Heart left ventricle (tissue), 13 donors: ENCODE measurements around the gene NGLY1.

Experiments
- POLR2A ChIP-seq, 2 donors: fragments of 450-650 bp; IDR thresholded peaks; one replicate each; pipeline ENCODE4 v1.6.1; 2017; ENCODE audit warnings: antibody characterized with exemption in 2 of 2, mild to moderate bottlenecking in 2 of 2, moderate library complexity in 2 of 2
- TF ChIP-seq, protein P1 (sequence below), 12 donors: fragments of 200-600 bp; sonication (generic) in 4 of 12; IDR thresholded peaks; one replicate each; pipeline versions ENCODE4 v1.5.0 to v1.8.0; 2018 to 2022; ENCODE audit warnings: antibody characterized with exemption in 12 of 12, mild to moderate bottlenecking in 5 of 12
- donor health status: ischemic (EF 13 %, LVEDD 7.1; RV severe dilation, severe dysfunction).
- donor health status: DM: no; HTN: yes; CAD: no.
- donor health status: DM: no; HTN: no; CAD: no.
- donor health status: ischemic (EF 25% LVEDD 6.9; RV normal size, moderate dysfunction).
- donor health status: ischemic (EF 25% LVEDD 5.7; RV mildly dilated, moderate dysfunction).
- donor health status: ischemic (EF 35%, LVEDD 5.7; RV mildly dilated, moderate dysfunction).
- donor health status: nonischemic (EF 11% LVEDD 7.7; RV severe dilation, severe dysfunction).
- donor health status: DM: yes; HTN: yes; CAD: no.
- donor health status: PGD.
- donor health status: ischemic (EF 29% LVEDD 5.4; RV normal size, mild dysfunction).
- donor health status: nonischemic (EF 23%, LVEDD 6.1; RV moderate dilation, normal function).

DNA sequence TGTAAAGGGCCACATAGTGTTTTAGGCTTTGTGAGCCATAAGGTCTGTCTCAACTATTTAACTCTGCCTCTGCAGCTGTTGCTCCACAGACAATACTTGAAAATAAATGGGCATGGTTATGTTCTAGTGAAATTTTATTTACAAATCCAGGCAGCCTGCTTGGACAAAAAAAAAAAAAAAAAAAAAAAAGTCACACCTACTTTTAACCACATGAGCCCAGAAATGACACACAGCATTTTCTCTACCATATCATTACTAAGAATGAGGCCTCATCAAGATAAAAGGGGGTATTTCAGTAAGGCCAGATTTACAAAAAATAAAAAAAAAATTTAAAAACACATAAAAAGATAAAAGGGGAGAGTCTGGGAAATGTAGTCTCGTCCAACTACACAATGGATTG is 1.7 kb upstream of the NGLY1 start:
- TF ChIP-seq, protein P1, sequence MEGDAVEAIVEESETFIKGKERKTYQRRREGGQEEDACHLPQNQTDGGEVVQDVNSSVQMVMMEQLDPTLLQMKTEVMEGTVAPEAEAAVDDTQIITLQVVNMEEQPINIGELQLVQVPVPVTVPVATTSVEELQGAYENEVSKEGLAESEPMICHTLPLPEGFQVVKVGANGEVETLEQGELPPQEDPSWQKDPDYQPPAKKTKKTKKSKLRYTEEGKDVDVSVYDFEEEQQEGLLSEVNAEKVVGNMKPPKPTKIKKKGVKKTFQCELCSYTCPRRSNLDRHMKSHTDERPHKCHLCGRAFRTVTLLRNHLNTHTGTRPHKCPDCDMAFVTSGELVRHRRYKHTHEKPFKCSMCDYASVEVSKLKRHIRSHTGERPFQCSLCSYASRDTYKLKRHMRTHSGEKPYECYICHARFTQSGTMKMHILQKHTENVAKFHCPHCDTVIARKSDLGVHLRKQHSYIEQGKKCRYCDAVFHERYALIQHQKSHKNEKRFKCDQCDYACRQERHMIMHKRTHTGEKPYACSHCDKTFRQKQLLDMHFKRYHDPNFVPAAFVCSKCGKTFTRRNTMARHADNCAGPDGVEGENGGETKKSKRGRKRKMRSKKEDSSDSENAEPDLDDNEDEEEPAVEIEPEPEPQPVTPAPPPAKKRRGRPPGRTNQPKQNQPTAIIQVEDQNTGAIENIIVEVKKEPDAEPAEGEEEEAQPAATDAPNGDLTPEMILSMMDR (IDR thresholded peaks at IDR 0.05), result no peak
- no peak for TF ChIP-seq POLR2A (IDR thresholded peaks at IDR 0.05)
